ENCODE results near the gene FGF21.

FGF21 gene

GRCh38 chr19:48752496-48753365 lies 2.6 kb upstream of the FGF21 start, which contains the start of gene FUT1:
TSS of gene FUT1 (minus strand) at chr19:48752641. CDS start at chr19:48751281, 1,360 bp downstream.
- DNase-seq (ENCODE audit: low read depth), result no peak
- H3K4me3 ChIP-seq (ENCODE audit: control insufficient read depth, low read depth, low read length), result peak within 1 kb of the TSS; percentile 6

GRCh38 chr19:48755787-48756186 lies 463 bp downstream of the FGF21 start:
- DNase-seq (ENCODE audit: low read depth), result no peak
- no peak overlapping the region for H3K4me3 ChIP-seq (ENCODE audit: control insufficient read depth, low read depth, low read length)
- TF ChIP-seq CTCF (conservative IDR thresholded peaks at IDR 0.05; ENCODE audit: control insufficient read depth, insufficient read depth, low read depth, low read length), result no peak

More at GRCh38 chr19:48752496-48753365, 2.6 kb upstream of the FGF21 start, which contains the start of gene FUT1:
- TF ChIP-seq CTCF (conservative IDR thresholded peaks at IDR 0.05; ENCODE audit: control insufficient read depth, insufficient read depth, low read depth, low read length), result no peak

GRCh38 chr19:48756212-48756611 lies 888 bp downstream of the FGF21 start:
- DNase-seq (ENCODE audit: low read depth), result no peak
- no peak overlapping the region for H3K4me3 ChIP-seq (ENCODE audit: control insufficient read depth, low read depth, low read length)
- no peak for TF ChIP-seq CTCF (conservative IDR thresholded peaks at IDR 0.05; ENCODE audit: control insufficient read depth, insufficient read depth, low read depth, low read length)

- no peak for DNase-seq (ENCODE audit: low read depth)
- no peak for TF ChIP-seq CTCF (conservative IDR thresholded peaks at IDR 0.05; ENCODE audit: control insufficient read depth, insufficient read depth, low read depth, low read length)
- H3K4me3 ChIP-seq (ENCODE audit: control insufficient read depth, low read depth, low read length), result no peak overlapping the region
These were observed 1.4 kb downstream of the FGF21 start for GRCh38 chr19:48756686-48757085.

- DNase-seq (ENCODE audit: low read depth), result no peak
- TF ChIP-seq CTCF (conservative IDR thresholded peaks at IDR 0.05; ENCODE audit: control insufficient read depth, insufficient read depth, low read depth, low read length), result no peak
- no peak overlapping the region for H3K4me3 ChIP-seq (ENCODE audit: control insufficient read depth, low read depth, low read length)
These were observed 1.9 kb downstream of the FGF21 start for GRCh38 chr19:48757089-48757675.

- no peak overlapping the region for H3K4me3 ChIP-seq (ENCODE audit: control insufficient read depth, low read depth, low read length)
- no peak for DNase-seq (ENCODE audit: low read depth)
- no peak for TF ChIP-seq CTCF (conservative IDR thresholded peaks at IDR 0.05; ENCODE audit: control insufficient read depth, insufficient read depth, low read depth, low read length)
These were observed 2.4 kb downstream of the FGF21 start for GRCh38 chr19:48757741-48758144.

Measured in fibroblast of mammary gland (primary cell).